Measurements from ENCODE around the gene PMM1.
"Not testable (repeated sequence)": the region's sequence is repeated elsewhere in the genome, so short reads cannot be mapped to it uniquely, and the experiment has no call there.

PMM1 gene

DNA sequence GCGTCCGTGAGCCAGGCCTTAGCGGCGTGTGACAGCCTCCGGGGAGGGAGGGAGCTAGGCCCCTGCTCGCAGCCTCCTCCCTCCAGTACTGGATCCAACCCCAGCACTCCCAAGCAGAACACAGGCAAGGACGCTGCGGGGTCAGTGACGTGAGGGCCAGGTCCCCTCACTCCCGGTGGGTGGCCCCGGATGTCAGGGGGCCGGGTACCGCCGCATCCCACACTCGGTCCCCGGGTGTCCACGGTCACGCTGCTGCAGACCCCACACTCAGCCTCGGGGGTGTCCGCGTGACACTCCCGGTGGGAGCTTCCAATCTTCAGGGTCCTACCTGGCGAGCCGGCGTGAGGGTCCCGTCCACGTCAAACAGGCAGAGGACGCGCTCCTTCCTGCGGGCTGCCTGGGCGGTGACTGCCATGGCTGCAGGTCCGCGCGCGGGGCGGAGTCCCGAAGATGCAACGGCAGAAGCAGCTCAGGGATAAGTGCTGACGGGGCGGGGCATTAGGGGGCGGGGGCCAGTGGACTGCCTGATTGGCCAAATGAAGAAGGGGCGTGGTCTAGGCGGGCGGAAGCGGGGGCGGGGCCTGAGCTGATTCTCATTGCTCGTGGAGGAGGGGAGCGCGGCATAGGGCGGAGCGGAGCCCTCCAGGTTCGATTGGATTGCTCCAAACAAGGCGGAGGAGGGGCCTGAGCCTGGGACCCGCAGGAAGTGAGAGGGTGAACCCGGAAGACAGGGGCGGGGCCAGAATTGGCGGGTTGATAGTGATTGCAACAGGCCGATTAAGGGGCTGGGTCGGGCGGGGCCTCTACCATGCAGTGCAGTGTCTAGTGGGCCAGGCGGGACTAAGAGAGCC is at the start of gene PMM1:
Gene PMM1, minus strand, starts transcription at position 450 of the 851 bp plus-strand sequence. Its CDS starts 35 bp downstream, at position 415.
- peak; percentile 100 for DNase-seq

DNA sequence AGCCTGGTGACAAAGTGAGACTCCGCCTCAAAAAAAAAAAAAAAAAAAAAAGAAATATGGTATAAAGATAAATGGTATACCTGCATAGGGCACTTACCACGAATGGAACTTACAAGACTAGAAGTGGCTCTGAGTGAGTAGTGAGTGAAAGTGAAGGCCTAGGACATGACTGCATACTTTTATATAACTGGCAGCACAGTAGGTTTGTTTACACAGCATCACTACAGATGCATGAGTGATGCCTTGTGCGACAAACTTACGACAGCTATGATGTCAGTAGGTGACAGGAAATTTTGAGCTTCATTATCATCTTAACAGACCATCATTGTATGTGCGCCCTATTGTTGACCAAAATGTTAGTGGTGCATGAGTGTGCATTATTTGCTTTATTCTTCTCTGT is 49.1 kb upstream of the PMM1 start:
- DNase-seq, result no peak

DNA sequence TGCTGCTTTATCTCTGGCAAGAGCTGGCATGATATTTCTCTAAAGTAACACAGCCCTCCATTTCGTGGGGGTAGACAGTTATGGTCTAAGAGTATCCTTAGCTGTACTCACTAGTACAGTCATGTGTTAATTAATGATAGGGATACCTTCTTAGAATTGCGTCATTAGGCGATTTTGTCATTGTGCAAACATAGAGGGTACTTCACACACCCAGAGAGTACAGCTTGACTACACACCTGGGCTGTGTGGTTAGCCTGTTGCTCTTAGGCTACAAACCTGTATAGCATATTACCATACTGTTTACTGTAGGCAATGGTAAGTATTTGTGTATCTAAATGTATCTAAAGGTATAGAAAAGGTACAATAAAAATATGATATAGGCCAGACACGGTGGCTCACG is 48.5 kb upstream of the PMM1 start:
- no peak for DNase-seq

DNA sequence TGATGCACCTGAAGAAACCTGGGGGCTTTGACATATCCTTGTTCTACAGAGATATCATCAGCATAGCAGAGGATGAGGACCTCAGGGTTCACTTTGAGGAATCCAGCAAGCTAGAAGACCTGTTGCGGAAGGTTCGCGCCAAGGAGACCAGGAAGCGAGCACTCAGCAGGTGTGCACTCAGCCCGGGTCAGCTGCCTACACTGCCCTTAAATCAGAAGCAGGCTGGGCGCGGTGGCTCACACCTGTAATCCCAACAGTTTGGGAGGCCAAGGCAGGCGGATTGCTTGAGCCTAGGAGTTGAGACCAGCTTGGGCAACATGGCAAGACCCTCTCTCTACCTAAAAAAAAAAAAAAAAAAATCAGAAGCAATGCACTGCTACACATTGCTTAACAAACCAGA is 48.0 kb upstream of the PMM1 start:
- DNase-seq, result not testable (repeated sequence)

DNA sequence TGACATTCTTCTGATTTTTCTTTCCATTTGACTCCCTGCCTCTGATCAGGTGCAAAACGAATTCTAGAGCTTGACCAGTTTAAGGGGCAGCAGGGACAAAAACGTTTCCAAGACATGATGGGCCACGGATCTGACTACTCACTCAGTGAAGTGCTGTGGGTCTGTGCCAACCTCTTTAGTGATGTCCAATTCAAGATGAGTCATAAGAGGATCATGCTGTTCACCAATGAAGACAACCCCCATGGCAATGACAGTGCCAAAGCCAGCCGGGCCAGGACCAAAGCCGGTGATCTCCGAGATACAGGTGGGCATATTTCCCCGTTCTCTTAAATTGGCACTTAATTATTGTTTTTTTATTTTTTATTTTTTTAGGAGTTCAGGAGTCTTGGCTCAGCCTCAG is 46.8 kb upstream of the PMM1 start:
- DNase-seq, result no peak

DNA sequence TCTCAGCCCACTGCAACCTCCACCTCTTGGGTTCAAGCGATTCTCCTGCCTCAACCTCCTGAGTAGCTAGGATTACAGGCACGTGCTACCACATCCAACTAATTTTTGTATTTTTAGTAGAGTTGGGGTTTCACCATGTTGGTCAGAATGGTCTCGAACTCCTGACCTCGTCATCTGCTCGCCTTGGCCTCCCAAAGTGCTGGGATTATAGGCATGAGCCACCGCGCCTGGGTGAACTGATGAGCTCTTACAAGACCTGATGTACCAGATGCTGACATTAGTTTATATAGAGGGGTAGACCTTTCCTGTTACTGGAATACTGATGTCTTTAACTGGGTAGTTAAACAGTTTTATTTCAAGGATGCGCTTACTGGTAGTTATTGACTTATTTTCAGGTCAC is 45.0 kb upstream of the PMM1 start:
- DNase-seq, result not testable (repeated sequence)

DNA sequence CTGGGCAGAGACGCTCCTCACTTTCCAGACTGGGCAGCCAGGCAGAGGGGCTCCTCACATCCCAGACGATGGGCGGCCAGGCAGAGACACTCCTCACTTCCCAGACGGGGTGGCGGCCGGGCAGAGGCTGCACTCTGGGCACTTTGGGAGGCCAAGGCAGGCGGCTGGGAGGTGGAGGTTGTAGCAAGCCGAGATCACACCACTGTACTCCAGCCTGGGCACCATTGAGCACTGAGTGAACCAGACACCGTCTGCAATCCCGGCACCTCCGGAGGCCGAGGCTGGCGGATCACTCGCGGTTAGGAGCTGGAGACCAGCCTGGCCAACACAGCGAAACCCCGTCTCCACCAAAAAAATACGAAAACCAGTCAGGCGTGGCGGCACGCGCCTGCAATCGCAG is 42.0 kb upstream of the PMM1 start:
- not testable (repeated sequence) for DNase-seq

DNA sequence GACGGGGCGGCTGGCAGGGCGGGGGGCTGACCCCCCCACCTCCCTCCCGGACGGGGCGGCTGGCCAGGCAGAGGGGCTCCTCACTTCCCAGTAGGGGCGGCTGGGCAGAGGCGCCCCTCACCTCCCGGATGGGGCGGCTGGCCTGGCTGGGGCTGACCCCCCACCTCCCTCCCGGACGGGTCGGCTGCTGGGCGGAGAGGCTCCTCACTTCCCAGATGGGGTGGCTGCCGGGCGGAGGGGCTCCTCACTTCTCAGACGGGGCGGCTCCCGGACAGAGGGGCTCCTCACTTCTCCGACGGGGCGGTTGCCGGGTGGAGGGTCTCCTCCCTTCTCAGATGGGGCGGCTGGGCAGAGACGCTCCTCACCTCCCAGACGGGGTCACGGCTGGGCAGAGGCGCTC is 41.5 kb upstream of the PMM1 start:
- DNase-seq, result not testable (repeated sequence)

DNA sequence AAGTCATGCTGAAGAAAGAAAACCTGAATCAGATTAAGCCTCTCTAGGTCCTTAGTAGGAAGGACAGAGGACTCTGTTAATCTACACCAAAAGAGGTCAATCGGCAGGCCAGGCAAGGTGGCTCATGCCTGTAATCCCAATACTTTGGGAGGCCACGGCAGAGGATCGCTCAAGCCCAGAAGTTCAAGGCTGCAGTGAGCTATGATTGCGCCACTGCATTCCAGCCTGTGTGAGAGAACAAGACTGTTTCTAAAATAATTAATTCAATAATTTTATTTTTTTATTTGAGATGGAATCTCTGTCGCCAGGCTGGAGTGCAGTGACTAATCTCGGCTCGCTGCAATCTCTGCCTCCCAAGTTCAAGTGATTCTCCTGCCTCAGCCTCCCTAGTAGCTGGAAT is 35.9 kb upstream of the PMM1 start:
- no peak for DNase-seq

DNA sequence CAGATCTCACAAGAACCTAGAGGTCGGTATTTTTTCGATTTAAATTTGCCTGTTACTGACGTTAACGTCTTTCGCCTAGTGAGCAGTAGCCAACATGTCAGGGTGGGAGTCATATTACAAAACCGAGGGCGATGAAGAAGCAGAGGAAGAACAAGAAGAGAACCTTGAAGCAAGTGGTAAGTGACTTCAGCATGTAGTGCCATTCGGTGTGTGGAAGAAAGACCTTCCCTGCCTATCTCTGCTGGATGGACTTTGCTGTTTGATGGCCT is 32.2 kb upstream of the PMM1 start:
- no peak for DNase-seq

DNA sequence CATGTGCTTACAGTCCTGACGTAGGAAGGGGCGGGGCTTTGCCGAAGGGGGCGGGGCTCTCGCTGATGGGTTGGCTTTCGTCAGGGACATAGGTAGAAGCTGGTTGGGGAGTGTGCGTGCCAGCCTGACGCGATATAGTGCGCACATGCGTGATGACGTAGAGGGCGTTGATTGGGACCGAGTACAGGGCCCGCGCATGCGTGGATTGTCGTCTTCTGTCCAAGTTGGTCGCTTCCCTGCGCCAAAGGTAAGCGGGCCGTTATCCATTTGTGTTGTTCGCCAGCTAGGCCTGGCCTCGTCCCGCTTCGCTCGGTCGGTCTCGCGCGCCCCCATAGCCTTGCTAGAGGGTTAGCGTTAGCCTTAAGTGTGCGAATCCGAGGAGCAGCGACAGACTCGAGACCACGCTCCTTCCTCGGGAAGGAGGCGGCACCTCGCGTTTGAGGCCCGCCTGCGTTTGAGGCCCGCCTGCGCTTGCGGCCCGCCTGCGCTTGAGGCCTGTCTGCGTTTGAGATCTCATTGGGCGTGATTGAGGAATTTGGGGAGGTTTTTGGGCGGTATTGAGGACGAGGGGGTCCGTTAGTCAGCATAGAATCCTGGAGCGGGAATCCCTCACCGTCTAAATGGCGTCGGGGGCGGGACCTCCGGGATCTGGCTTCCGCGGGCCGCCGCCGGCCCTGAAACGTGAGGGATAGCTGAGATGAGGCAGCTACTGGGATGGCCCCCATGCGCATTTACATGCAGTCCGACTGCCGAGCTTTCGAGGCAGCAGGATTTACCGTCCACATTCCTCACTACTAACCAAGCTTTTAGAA is 31.7 kb upstream of the PMM1 start, which contains the start of gene XRCC6:
Gene XRCC6, plus strand, starts transcription at position 197 of the 812 bp plus-strand sequence. CDS start 710 bp downstream, outside the sequence.
- peak; percentile 100 for DNase-seq

DNA sequence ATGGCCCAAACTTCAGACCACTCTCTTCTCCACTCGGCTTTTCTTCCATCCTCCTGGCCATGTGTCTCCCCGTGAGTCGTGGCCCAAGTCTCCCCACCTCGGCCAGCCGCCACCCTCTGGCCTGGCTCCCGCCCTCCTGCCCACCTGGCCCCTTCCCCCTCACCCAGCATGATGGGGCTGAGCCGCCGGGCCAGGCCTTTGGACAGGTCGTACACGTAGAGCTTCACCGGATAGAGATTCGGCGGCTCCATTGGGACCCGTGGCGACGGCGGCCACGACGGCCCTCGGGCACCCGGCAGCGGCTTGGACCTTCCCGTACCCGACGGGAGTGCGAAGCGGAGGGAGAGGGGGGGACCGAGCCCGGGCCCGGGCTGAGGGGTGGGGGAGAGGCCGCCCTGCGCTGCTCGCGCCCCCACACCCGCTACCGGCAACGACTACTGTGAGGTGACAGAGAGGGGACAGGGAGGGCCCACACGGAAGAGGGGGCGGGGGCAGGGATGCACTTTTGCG is 31.0 kb upstream of the PMM1 start, which contains the start of gene DESI1:
Gene DESI1, minus strand, starts transcription at position 455 of the 510 bp plus-strand sequence. Its CDS starts 204 bp downstream, at position 251.
- no peak for DNase-seq

DNA sequence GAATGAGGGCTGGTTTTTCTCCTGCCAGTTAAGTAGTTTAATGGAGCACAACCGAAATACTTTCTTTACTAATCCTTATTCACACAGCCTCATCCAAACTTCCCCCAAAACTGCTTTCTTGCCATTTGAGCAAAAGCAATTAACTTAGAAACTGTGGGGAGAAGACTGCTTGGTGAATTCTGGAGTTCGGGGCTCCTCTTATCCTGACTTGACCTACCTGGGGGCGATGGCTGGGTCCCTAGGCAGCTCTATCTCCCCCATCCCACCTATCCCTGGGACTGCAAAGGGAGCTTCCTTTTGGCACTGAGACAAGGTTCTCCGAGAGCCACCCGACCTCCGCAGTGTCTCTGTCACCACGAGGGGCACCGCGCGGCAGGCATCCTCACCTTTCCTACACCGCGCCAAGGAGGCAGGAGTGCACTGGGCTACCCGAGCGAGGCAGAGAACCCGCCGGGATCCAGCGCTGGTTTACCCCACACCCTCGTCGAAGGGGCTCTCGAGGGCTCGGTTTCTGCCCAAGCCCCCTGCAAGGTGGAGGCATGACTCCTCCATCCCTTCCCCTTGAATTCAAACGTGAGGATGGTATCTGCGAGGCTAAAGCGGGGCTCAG is 30.4 kb upstream of the PMM1 start:
- peak; percentile 19 to 46 (median 27) for DNase-seq

DNA sequence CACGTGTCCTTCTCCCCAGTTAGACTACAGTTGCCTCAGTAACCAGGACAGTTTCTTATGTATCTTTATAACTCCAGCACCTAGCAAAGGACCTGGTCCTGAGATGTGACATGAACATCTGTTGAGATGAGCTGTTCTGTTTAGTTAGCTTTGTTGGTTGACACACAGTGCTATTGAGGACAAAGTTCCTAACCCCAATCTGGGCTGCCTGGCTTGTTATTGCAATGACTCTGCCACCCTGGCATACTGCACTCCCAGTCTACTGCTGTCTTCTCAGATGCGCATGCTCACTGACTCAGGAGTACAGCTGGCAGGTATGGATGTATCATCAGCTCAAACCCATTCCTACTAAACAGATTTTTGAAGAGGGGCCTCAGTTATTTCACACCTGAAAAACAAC is 23.8 kb upstream of the PMM1 start:
- no peak for DNase-seq

DNA sequence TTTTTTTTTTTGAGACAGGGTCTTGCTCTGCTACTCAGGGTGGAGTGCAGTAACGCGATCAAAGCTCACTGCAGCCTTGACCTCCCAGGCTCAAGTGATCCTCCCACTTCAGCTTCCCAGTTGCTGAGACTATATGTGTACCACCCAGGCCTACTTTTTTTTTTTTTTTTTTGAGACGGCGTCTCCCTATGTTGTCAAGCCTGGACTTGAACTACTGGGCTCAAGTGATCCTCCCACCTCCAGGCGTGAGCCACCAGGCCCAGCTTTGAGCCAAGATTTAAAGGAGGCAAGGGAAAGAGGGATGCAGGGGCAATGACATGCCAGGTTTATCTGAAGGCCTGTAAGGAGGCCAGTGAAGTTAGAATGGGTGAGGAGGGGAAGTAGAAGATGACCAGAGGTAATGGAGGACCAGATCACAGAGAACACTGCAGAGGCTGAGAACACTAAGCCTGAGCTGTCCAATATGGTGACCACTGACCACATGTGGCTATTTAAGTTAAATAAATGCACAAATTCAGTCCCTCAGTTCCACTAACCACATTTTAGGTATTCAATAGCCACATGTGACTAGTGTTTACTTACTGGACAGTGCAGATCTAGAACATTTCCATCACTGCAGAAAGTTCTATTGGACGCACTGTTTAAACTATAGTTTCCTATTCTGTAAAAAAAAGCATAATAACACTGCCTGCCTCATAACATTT is 23.1 kb upstream of the PMM1 start:
- DNase-seq, result no peak

DNA sequence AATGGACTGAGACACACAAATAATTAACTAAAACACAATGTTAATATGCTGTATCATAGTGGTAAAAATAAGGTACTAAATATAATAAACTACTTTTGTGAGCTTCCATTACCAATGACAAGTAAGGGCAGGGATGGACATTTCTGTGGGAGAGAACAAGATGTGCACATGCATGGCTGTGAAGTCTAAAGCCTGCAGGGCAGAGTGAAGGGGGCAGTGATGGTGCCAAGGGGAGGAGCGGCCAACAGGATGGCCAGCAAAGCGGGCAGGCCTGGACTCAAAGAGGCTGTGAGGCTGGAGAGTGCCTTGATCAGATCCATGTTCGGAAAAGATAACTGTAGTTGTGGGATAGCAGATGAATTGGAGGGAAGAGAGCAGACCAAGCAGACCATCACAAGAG is 18.7 kb upstream of the PMM1 start:
- DNase-seq, result no peak

DNA sequence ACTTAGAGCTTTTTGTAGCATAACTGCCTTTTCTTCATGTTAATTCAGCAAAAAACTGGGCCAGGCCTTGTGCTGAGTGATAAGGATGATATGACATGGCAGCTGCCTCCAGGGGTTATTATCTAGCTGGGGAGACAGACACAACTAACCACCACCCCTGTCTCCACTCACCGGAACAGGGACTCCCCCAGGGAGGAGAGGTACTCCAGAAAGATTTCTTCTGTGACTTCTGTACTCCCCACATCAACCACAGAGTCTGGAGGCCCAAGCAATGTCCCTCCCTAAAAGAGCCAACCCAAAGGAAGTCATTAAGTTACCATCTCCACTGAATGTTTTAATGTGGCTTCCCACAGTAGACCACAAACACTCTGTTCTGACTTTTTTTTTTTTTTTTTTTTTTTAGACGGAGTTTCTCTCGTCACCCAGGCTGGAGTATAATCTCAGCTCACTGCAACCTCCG is 14.3 kb upstream of the PMM1 start:
- DNase-seq, result no peak

DNA sequence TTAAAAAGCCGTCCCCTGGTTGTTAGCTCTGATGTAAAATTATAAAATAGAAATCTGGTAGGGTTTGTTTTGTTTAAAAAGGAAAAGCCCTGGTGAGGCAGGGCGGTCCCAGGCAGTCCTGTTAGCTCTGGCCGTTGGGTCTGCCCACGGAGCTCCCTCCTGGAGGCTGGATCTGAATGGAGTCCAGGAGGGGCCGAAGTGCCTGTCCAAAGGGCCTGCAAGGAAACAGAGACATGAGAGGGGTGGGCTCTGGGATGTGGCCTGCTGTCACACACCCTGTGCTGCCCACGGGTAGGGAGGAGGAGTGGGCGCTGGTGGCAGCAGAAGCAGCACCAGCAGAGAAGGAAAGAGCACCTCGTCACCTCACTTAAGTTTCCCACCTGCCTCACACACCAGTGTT is 11.3 kb upstream of the PMM1 start:
- DNase-seq, result no peak

DNA sequence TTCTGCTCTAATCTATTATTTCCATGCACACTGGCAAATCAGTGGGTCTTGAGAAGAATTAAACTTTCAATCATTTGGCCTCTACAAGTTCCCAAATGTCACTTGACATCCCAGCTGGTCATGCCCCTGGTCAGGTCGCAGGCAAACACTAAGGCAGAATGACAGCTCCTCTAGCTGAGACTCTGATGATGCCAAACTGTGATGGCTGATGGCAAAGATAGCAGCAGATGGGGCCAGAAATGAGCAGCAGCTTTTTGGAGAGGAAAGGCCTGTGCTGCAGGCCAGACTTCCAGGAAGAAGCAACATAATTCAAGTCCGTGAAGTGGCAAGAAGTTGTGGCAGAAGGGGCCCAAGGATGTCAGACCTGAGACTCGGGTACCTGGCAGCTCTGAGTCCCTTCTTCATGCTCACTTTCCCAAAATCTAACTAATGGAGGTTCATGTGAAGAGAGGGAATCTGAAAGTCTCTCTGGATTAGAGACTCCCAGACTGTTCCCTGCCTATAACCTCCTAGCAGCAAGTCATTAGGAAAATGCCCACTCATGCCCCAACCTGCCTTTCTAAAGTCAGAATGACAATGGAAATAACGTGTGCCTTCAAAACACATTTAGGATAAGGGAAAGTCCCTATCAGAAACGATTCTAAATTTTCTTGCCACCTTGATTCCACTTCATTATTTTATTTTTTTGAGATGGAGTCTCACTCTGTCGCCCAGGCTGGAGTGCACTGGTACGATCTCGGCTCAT is 9.4 kb upstream of the PMM1 start:
- no peak for DNase-seq

DNA sequence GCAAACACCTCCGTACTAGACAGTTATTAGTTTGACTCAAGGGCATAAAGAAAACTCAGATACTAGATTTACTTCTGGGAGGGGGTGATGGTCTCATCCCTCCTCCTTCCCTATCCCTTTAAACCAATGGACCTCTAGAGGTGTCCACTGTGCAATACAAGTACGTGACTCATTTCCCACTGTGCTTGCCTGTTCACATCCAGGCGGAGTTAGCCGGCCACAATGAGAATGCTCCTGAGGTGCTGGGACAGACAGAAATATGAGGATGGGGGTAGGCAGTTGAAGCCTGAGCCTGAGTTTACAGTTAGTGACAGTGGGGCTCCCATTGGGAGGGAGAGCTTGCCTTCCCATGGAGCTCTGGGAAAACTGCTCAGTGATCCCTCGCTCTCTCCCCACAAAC is 8.4 kb upstream of the PMM1 start:
- no peak for DNase-seq

DNA sequence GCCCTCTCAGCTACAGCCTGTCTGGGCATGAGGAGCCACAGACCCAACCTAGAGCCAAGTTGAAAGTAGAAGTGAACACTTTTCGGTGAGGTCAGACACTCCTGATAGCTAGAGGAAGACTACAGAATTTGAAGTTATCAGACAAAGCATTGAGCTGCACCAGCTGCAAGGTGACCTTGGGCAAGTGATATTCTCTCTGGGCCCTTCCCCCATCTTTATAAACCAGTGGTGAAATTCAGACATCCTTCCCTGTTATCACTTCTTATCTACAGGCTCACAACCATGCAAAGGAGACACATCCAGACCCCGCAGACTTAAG is 8.0 kb upstream of the PMM1 start:
- DNase-seq, result no peak

Data from suppressor macrophage treated with lipopolysaccharide for 1 hour (primary cell).